Measurements from ENCODE around the gene FOXI2.

DNA sequence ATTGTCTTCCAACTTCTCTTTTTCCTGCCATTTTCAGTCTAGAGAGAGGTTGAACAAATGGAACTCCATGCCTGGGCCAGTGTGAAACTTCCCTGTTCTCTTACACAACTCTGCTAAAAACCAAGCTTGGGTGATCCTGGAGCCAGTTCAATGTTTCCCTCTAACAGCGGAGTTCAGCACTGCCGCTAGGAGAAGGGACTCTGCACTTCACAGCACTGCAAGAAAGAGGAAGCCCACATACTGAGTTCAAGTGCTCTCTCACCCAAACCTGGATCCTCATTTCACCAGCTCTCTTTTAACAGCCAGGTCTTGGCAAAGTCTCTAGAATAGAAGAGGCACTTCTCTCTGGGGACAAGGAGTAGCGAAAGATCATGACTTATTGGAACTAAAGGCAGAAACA lies 18.8 kb downstream of the FOXI2 start:
- TF ChIP-seq, protein P1, sequence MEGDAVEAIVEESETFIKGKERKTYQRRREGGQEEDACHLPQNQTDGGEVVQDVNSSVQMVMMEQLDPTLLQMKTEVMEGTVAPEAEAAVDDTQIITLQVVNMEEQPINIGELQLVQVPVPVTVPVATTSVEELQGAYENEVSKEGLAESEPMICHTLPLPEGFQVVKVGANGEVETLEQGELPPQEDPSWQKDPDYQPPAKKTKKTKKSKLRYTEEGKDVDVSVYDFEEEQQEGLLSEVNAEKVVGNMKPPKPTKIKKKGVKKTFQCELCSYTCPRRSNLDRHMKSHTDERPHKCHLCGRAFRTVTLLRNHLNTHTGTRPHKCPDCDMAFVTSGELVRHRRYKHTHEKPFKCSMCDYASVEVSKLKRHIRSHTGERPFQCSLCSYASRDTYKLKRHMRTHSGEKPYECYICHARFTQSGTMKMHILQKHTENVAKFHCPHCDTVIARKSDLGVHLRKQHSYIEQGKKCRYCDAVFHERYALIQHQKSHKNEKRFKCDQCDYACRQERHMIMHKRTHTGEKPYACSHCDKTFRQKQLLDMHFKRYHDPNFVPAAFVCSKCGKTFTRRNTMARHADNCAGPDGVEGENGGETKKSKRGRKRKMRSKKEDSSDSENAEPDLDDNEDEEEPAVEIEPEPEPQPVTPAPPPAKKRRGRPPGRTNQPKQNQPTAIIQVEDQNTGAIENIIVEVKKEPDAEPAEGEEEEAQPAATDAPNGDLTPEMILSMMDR (IDR thresholded peaks at IDR 0.05): no peak
- no peak for TF ChIP-seq POLR2A (IDR thresholded peaks at IDR 0.05)

All from tibial nerve (tissue), 3 donors.